NB4 (cell line): ENCODE data around the gene RTCA.

ENCODE experiments used
- POLR2A ChIP-seq: IDR thresholded peaks from 2 replicates; pipeline ENCODE4 v1.6.1; 2011; ENCODE audit warnings: mild to moderate bottlenecking; ENCODE audit not compliant: insufficient read length; ENCODE audit errors: extremely low read depth
- TF ChIP-seq, protein P1 (sequence below): IDR thresholded peaks from one replicate; pipeline ENCODE4 v1.5.1; 2012; ENCODE audit warnings: low read depth, low read length

DNA sequence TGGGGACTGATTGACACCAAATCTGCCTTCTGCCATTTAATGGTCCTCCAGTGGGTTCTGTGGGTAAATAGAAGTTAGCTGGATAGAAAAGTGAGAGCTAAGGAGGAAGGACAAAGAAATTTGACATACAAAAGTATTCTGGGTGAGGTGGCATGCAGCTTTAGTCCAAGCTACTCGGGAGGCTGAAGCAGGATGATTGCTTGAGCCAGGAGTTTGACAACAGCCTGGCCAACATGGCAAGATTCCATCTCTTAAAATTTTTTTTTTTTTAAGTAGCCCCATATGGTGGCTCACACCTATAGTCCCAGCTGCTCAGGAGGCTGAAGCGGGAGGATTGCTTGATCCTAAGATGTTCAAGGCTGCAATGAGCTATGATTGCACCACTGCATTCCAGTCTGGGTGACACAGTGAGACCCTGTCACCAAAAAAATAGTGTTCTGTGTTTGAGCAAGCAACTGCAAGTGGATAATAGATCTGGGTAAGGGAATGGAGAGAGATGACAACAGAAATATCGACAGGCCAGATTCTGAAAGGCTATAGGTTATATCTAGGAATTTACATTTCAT is 13.4 kb downstream of the RTCA start:
- TF ChIP-seq, protein P1, sequence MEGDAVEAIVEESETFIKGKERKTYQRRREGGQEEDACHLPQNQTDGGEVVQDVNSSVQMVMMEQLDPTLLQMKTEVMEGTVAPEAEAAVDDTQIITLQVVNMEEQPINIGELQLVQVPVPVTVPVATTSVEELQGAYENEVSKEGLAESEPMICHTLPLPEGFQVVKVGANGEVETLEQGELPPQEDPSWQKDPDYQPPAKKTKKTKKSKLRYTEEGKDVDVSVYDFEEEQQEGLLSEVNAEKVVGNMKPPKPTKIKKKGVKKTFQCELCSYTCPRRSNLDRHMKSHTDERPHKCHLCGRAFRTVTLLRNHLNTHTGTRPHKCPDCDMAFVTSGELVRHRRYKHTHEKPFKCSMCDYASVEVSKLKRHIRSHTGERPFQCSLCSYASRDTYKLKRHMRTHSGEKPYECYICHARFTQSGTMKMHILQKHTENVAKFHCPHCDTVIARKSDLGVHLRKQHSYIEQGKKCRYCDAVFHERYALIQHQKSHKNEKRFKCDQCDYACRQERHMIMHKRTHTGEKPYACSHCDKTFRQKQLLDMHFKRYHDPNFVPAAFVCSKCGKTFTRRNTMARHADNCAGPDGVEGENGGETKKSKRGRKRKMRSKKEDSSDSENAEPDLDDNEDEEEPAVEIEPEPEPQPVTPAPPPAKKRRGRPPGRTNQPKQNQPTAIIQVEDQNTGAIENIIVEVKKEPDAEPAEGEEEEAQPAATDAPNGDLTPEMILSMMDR: no peak
- TF ChIP-seq POLR2A: no peak
